HAP-1 (cell line): ENCODE measurements around the gene NBPF9.
"Not testable (repeated sequence)": the region's sequence is repeated elsewhere in the genome, so short reads cannot be mapped to it uniquely, and the experiment has no call there.

Source experiments
- DNase-seq, 2 experiments: peaks; one replicate each; pipeline ENCODE4 v3.0.0-alpha.2; 2016 to 2020; ENCODE audit warnings: low spot score in 2 of 2
- H3K27me3 ChIP-seq: fragments of 250-450 bp; sonication (Bioruptor Pico); 2 replicates; pipeline ENCODE4 v1.5.1; 2020; ENCODE audit warnings: low read depth, mild to moderate bottlenecking, moderate library complexity
- H3K36me3 ChIP-seq: fragments of 250-450 bp; sonication (Bioruptor Pico); replicated peaks from 2 replicates; pipeline ENCODE4 v1.5.1; 2020; ENCODE audit warnings: mild to moderate bottlenecking
- H3K4me1 ChIP-seq: fragments of 250-450 bp; sonication (Bioruptor Pico); 2 replicates; pipeline ENCODE4 v1.5.1; 2020; ENCODE audit warnings: mild to moderate bottlenecking
- H3K4me3 ChIP-seq: fragments of 250-450 bp; sonication (Bioruptor Pico); 2 replicates; pipeline ENCODE4 v1.5.1; 2020; ENCODE audit warnings: mild to moderate bottlenecking, moderate library complexity
- H3K9me3 ChIP-seq: fragments of 250-450 bp; sonication (Bioruptor Pico); 2 replicates; pipeline ENCODE4 v1.5.1; 2020; ENCODE audit warnings: mild to moderate bottlenecking, moderate library complexity
- in situ Hi-C: fragments of 300-500 bp; cut with MboI; formaldehyde crosslinking; loops from 3 replicates; pipeline ENCODE4 v1.14.3; 2020; ENCODE audit warnings: low sequenced_read_pairs, inconsistent platforms, mixed read lengths

Gene NBPF9

DNA sequence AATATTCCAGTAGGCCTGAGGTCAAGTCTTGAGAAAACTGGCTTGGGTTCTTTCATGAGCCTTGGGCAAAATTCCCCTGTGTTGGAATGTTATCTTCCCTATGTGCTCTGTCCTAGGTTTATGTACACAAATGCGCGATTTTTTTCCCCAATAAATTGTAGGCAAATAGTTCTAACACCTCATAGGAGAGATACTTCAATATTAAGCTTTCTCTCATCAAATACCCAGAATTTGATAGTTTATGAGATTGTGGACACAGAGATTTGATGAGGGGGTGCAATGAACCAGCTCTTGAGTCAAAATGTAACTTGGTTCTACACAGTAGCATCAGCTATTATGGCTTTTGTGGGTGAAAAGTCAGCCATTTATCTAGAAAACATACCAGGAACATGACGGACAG lies 38.7 kb downstream of the NBPF9 start:
- H3K27me3 ChIP-seq, H3K4me1 ChIP-seq, H3K4me3 ChIP-seq, H3K36me3 ChIP-seq, H3K9me3 ChIP-seq, DNase-seq, in situ Hi-C loops: not testable (repeated sequence)

DNA sequence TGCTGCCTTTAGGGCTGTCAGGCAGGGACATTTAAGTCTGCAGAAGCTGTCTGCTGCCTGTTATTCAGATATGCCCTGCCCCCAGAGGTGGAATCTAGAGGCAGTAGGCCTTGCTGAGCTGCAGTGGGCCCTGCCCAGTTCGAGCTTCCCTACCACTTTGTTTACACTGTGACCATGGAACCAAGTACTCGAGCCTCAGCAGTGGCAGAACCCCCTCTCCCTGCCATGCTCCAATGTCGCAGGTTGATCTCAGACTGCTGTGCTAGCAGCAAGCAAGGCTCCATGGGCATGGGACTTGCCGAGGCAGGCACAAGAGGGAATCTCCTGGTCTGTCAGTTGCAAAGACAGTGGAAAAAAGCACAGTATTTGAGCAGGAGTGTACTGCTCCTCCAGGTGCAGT lies 60.3 kb downstream of the NBPF9 start:
- H3K27me3 ChIP-seq, H3K9me3 ChIP-seq, DNase-seq, H3K4me3 ChIP-seq, in situ Hi-C loops, H3K4me1 ChIP-seq, H3K36me3 ChIP-seq: not testable (repeated sequence)

- DNase-seq, H3K4me1 ChIP-seq, H3K9me3 ChIP-seq, H3K36me3 ChIP-seq, H3K27me3 ChIP-seq, H3K4me3 ChIP-seq, in situ Hi-C loops: not testable (repeated sequence)
Measured at GRCh38 chr1:149033916-149034315, 69.4 kb downstream of the NBPF9 start.

- in situ Hi-C loops, H3K36me3 ChIP-seq, H3K4me1 ChIP-seq, H3K9me3 ChIP-seq, DNase-seq, H3K4me3 ChIP-seq, H3K27me3 ChIP-seq: not testable (repeated sequence)
Measured at GRCh38 chr1:149024327-149024726, 79.0 kb downstream of the NBPF9 start.

DNA sequence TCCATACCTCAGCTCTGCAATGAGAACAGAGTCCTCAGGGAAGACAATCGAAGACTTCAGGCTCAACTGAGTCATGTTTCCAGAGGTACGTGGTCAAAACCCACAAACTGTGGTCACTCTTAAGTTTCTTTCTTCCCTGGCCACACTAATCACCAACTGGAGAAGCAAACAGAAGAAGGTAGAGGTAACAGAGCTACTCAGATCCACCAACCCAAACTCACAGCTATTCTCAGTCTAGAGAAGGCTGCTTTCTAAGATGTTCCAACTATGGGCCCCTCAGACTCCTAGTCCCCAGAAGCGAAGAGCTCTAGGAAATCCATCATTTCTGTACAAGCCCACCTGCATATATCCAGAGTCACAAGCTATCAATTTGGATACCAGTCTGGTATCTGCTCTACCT lies 84.8 kb downstream of the NBPF9 start:
- H3K27me3 ChIP-seq, DNase-seq, H3K4me1 ChIP-seq, H3K36me3 ChIP-seq, H3K4me3 ChIP-seq, in situ Hi-C loops, H3K9me3 ChIP-seq: not testable (repeated sequence)

DNA sequence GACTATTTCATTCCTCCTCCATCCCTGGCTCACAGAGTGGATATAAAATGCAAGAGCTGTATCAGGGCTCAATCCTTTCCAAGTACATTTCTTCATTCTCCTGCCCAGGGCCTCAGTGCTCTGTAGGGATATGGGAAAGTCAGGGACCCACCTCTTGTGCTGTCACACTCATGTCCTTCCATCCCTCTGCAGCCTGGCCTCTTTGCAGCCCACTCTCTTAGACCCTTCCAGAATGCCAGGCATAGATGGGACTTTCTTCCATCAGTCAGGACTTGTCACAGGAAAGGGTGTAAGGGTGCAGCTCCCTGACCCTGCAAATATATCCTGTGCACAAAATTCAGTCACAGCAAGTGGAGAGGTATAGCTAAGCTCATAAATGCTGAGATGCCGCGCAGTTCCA lies 86.7 kb downstream of the NBPF9 start:
- H3K36me3 ChIP-seq, H3K4me3 ChIP-seq, H3K27me3 ChIP-seq, in situ Hi-C loops, H3K4me1 ChIP-seq, H3K9me3 ChIP-seq, DNase-seq: not testable (repeated sequence)

GRCh38 chr1:149015522-149015921 lies 87.8 kb downstream of the NBPF9 start:
- in situ Hi-C loops, H3K4me1 ChIP-seq, H3K9me3 ChIP-seq, H3K4me3 ChIP-seq, H3K27me3 ChIP-seq, DNase-seq, H3K36me3 ChIP-seq: not testable (repeated sequence)

GRCh38 chr1:149013513-149013912 lies 89.8 kb downstream of the NBPF9 start:
- H3K9me3 ChIP-seq, H3K36me3 ChIP-seq, DNase-seq, H3K4me3 ChIP-seq, H3K4me1 ChIP-seq, in situ Hi-C loops, H3K27me3 ChIP-seq: not testable (repeated sequence)

- in situ Hi-C loops, H3K36me3 ChIP-seq, H3K9me3 ChIP-seq, H3K4me1 ChIP-seq, DNase-seq, H3K4me3 ChIP-seq, H3K27me3 ChIP-seq: not testable (repeated sequence)
Measured at GRCh38 chr1:149012599-149012998, 90.8 kb downstream of the NBPF9 start.

GRCh38 chr1:149009761-149010160 lies 93.6 kb downstream of the NBPF9 start:
- in situ Hi-C loops, H3K4me3 ChIP-seq, H3K4me1 ChIP-seq, H3K36me3 ChIP-seq, H3K9me3 ChIP-seq, DNase-seq, H3K27me3 ChIP-seq: not testable (repeated sequence)

DNA sequence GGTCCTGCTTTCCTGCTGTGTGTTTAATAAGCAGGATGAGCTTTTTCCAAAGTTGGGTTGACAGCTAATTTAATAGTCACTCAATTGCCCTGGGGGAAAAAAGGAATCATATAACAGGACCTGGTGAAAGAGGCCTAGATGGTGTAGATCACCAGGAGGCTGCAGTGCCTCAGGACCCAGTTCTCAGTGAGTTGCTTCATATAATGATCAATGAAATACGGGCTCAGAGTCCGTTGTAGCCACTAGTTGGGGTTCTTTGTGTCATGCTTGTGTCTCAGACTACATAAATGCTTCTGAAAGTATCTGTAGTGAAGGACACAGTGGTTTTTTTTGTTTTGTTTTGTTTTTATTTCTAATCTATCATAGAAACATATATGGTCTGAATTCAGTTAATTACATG lies 94.6 kb downstream of the NBPF9 start:
- H3K4me3 ChIP-seq, H3K36me3 ChIP-seq, H3K4me1 ChIP-seq, DNase-seq, in situ Hi-C loops, H3K9me3 ChIP-seq, H3K27me3 ChIP-seq: not testable (repeated sequence)

GRCh38 chr1:149008326-149008725 lies 95.0 kb downstream of the NBPF9 start:
- H3K36me3 ChIP-seq, DNase-seq, H3K27me3 ChIP-seq, H3K4me1 ChIP-seq, H3K9me3 ChIP-seq, in situ Hi-C loops, H3K4me3 ChIP-seq: not testable (repeated sequence)
